Measurements from ENCODE around the gene MYO18B.

Gene MYO18B

DNA sequence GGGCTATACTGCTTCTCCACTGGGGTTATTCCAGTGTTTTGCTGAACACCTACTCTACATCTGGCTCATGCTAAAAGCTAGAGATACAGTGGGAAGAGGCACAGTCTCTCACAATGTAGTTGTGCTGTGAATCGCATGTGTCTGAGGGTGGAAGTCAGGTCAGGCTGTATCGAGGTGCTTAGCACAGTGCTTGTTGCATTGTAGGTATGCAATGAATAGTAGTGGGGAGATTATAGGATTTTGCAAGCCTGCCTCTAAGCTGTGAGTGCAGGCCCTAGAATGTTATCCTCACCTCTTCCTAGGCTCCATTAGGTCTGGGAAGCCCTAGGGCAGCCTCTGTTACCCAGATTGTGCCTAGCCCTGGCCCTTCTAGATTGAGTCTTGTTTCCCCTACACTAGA lies 37.4 kb downstream of the MYO18B start:
- no peak for DNase-seq (ENCODE audit: low read depth)

DNA sequence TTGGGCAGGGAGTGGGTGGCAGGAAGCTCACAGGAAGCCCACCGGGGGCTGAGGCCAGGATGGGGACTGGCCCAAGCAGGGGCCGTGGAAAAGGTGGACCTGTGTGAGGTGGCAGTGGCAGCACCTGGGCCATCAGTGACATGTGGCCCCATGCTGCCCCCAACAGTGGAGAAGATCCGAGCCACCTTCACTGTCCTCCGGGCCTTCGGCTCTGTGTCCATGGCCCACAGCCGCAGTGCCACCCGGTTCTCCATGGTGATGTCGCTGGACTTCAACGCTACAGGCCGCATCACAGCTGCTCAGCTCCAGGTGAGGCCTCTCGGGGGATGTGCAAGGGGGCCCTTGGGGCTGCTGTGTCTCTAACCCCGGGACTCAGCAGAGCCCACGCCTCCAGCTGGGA lies 37.9 kb downstream of the MYO18B start:
- no peak for DNase-seq (ENCODE audit: low read depth)

DNA sequence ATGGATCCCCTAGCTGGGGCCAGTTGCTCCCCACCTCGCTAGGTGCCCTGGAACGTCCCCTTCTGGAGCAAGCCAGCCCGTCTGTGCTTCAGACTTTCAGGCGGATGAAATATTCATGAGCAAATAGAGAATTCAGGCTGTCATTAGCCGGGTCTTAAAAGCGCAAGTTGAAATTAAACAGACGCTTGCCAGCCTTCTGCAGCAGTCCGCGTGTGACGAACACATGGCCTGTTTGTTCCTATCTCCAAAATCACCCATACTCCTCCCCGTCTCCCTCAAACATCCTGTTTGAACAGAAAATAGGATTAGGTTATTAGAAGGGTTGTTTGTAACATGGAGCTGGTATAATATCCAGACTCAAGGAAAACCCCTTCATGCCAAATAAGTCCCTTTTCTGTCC lies 38.7 kb downstream of the MYO18B start:
- DNase-seq (ENCODE audit: low read depth), result no peak

DNA sequence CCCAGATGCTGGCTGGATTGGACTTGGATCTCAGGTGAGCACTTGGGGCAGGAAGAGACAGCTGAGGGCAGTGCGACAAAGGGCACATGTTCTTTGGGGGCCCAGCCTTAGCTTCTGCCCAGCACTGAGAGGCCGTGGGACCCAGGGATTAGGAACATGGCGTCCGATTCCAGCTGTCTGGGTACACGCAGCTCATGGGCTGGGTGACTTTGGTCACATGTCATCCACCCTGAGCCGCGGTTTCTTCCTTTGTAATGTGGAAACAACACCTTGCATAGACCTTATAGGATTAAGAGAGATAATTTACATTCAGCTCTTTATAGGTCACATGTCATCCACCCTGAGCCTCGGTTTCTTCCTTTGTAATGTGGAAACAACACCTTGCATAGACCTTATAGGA lies 39.8 kb downstream of the MYO18B start:
- no peak for DNase-seq (ENCODE audit: low read depth)

DNA sequence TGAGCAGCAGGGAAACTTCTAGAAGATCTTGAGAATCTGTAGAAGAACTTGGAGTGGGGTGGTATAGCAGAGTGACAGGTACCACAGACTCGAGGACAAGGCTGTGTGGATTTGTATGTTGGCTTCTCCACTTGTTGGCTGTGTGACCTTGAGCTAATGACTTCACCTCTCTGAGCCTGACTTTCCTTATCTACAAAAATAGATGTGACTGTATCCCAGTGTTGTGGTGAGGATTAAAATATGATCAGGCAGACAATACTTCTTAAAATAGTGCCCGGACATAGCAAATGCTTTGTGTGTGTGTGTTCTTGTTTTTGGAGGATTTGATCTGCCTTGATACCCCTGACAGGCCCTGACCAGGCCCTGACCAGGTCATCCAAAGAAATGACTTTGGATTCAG lies 40.8 kb downstream of the MYO18B start:
- no peak for DNase-seq (ENCODE audit: low read depth)

DNA sequence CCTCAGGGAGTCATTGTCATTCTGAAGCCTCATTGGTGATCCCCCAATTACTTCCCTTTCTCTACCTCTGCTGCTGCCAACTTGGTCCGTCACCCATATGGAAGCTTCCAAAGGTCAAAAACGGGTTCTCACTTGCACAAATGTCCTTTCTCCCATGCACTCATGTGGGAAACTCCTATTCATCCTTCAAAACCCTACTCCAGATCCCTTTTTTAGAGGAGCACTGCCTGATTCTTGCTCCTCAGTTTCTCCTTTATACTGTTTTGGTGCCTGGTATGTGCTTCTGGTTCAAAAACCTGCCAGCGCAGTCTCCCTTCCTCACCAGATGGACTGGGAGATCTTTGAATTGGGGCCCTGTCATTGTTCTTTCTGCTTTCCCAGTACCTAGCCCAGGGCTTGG lies 41.9 kb downstream of the MYO18B start:
- no peak for DNase-seq (ENCODE audit: low read depth)

DNA sequence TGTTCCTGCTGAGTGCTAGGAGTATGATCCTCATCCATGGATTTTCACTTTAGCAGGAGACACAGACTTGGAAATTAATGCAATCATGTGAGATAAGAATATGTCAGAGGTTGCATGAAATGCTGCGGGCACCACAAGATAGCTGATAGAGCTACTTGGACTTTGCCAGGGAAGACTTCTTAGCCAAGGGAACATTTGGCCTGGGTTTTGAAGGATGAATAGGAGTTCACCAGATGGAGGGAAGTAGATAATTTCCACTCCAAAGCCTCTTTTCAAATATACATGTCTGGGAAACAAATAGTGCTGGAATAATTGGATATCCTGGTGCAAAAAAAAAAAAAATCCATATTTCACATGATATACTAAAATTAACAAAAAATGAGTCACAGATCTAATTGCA lies 44.2 kb downstream of the MYO18B start:
- no peak for DNase-seq (ENCODE audit: low read depth)

DNA sequence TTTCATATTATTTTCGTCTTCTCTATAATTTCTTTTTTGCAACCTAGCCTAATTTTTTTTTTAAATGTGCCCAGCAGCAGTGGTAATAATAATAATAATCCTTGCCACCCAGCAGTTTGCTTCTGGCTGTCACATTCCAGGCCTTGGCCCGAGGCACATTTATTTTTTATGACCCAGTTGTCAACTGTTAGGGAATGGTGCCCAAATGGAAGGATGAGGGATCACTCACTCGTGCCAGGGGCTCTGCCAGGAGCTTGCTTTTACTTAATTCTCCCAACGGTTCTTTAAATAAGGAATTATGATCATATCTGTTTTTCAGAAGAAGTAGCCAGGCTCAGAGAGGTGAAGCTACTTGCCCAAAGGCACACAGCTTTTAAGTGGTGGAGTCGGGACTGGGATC lies 49.6 kb downstream of the MYO18B start:
- DNase-seq (ENCODE audit: low read depth), result no peak

DNA sequence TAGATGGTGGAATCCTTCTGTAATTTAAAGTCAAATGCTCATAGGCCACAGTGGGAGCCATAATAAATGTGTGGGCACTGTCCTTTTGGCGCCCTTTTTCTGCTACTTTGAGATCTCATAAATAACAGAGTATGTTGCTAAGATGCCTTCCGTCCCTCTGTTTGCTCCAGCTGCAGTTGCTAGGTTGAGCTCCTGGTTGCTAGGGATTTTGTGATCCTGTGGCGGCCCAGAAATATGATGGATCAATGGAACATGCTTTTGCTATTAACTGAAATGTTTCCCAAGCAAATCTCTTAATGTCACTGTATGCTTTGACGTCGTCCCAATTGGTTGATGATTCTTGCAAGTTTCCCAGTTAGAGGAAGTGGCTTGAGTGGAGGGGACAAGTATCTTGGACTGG lies 53.5 kb downstream of the MYO18B start:
- no peak for DNase-seq (ENCODE audit: low read depth)

DNA sequence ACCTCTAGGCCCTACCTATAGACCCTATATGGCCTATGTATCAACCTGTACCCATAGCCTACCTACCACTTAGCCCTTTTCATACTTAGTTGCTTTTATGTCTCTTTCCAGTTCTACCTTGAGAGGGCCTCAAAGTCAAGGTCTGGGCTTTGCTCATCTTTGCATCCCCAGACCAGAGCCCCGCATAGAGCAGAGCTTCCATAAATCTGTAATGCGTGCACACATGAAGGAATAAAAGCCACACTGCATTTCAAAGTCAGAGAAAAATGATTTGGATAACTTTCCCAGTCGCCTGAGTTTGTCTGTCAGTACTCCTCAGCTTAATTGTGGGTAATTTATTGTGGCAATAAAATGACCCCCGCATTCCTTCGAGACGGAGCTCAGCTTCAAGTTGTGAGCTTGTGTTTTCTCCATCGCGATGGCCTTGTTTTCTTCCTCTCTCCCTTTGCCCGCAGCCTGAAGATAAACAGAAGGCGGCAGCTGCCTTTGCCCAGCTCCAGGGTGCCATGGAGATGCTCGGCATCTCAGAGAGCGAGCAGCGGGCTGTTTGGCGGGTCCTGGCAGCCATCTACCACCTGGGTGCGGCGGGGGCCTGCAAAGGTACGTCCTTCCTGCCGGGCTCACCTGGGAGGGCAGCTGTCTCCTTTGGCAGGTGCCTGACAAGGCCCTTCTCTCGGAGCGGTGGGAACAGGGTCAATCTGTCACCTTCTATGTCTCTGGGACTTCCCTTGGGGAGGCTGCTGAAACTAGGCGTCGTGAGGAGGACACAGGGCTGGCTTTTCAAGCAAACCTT lies 55.7 kb downstream of the MYO18B start:
- DNase-seq (ENCODE audit: low read depth), result no peak

DNA sequence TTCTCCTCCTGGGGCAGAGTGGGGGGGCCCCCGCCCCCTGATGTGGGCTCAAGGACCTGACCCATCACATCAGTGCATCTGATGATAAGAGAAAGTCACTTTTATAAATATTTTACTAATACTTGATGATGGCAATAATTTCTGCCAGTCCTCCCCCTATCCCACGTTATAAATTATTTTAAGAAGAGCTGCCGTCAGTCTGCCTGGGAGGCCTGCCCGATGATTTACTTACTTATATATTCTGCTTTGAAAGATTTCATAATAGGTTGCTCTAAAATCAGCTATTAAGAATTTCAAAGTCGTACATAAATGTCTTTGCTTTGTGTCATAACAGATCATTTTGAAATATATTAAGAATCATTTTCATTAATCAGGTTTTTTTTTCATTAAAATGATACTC lies 58.8 kb downstream of the MYO18B start:
- DNase-seq (ENCODE audit: low read depth), result no peak

DNA sequence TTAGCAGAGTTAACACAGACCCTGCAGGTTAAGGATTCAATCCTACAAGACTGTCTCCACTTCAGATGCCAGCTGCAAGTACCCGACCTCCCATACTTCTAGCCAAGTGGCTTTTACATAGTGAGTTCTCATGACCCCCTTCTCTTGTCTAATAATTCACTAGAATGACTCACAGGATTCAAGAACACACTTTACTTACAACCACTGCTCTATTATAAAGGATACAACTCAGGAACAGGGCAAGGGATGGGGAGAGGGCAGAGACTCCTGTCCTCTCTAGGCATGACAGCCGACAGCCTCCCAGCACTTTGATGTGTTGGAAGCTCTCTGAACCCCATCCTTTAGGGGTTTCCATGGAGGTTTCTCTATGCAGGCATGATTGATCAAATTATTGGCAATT lies 60.0 kb downstream of the MYO18B start:
- no peak for DNase-seq (ENCODE audit: low read depth)

DNA sequence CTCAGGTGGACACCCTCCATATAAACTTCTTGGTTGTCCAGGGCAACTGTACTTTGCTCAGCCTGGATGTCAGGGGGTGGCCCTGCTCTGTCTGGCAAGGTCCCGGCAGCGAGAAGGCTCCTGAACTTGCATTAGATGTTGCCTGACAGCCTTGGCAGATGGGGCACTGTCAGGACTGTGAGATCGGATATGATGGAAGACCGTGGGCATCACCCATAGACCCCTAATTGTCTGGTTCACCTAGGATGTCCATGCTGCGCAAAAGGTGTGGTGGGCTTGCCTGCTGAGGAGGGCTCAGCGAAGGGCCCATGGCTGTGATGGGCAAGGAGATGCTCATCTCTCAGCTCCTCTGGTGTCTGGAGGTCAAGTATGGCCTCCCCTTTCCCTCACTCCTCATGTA lies 62.7 kb downstream of the MYO18B start:
- no peak for DNase-seq (ENCODE audit: low read depth)

DNA sequence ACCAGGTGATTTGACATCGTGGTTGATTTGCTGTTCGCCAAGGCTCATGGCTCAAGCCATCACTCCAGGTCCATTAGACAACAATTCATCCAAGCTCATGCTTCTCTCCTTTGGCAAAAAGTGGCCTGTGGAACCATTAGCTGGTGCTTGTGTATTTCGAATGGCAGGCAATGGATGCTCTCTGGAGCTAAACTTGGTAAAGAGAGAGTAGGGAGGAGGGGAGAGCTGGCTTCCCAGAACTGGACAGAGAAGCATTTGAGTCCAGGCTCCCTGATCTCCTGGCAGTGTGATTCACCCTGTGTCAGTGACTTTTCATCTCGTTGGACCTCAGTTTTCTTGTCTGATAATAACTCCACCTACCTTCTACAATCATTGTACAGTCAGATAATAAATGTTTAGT lies 64.6 kb downstream of the MYO18B start:
- DNase-seq (ENCODE audit: low read depth), result no peak

DNA sequence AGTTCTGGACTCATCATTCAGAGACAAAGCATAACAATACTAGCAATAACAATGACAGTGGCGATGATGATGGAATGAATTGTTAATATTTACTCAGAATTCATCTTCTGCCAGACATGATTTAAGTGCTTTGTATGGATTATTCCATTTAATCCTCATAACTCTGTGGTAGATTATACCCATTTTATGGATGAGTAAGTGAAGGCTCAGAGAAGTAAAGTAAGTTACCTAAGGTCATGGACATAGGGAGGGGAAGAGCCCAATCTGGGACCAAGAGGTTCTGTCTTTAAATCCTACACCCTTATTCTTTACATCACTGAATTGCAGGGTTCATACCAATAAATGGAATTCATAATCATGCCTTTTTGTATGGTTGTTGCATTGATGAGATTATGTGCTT lies 72.7 kb downstream of the MYO18B start:
- DNase-seq (ENCODE audit: low read depth), result no peak

DNA sequence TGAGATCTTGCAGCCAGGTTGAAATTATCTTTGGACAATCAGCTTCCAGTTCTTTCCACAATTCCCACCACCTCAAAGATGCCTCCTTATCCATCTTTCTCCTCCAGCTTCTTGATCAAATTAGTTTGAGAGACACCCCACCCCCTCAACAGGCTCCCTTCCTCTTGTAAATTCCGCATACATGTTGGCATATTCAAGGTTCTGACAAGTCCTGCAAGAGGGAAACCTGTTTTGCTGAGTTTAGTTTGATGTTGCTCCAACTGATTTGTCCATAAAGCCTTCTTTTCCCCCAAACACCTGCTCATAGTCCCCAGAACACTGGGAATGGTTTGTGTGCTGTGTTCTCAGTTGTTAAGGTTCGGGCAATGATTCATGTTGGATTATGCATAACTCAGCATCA lies 73.6 kb downstream of the MYO18B start:
- no peak for DNase-seq (ENCODE audit: low read depth)

DNA sequence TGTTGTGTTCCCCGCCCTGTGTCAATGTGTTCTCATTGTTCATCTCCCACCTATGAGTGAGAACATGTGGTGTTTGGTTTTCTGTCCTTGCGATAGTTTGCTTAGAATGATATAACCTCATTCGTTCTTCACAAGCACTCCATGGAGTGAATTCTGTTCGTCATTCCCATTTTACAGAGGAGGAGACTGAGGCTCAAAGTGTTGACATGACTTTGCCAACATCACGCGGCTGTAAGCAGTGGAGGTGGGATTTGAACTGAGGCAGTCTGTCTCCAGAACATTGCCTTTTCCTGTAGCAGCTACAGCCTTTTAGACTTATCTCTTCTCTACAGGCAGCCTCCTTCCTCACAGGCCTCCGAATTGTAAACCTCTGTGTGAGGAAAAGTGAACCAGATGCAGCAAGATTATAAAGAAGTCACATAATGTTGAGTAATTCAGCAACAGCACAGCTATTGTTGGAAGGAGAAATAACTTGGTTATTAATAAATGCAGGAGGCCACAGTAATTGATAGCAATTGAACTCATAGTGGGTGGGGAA lies 74.6 kb downstream of the MYO18B start:
- DNase-seq (ENCODE audit: low read depth), result no peak

DNA sequence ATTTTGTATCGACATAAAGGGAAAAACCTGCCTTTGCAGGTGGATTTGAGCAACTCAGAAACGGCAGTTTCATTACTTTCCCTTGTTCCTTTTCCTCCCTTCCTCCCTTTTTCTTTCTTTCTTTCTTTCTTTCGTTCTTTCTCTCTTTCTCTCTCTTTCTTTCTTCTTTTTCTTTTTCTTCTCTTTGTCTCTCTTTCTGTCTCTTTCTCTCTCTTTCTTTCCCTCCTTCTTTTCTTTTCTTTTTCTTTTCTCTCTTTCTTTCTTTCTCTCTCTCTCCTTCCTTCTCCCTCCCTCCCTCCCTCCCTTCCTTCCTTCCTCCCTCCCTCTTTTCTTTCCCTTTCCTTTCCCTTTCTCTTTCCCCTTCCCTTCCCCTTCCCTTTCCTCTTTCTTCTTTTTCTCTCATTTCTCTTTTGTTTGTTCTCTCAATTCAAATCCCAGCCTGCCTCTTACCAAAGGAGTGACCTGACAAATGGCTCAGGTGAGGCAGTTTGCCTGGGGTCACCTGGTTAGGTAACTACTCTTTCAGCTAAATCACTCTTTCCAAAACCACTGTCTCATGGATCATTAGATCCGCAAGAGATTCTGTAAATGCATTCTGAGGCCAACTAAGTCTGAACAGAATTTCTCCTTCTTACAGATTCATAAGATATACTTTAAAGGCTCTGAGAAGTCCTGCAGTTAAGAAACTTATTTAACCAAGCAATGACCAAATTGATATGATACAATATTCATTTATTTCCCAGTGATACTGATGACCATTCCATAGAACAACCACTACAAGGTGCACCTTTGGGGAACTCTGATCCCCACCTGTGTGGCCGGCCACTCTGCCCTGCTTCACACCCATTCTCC lies 75.3 kb downstream of the MYO18B start:
- no peak for DNase-seq (ENCODE audit: low read depth)

DNA sequence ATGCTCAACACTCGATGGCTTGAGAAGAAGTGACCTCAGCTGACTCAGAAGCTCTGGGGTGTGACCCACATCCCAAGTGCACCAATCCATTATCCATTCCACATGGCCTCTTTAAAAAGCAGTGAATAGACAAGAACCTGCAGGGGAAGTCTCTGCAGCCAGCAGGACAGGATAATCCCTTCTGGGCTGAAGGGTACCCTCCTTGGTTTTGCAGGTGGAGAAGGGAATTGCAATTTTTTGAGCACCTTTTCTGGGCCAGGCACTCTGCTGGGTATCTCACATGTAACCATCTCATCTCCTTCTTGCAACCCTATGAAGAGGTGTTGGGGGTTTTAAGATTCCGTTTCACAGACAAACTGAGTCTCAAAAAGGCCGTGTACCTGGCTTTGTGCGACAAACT lies 76.6 kb downstream of the MYO18B start:
- DNase-seq (ENCODE audit: low read depth), result no peak

DNA sequence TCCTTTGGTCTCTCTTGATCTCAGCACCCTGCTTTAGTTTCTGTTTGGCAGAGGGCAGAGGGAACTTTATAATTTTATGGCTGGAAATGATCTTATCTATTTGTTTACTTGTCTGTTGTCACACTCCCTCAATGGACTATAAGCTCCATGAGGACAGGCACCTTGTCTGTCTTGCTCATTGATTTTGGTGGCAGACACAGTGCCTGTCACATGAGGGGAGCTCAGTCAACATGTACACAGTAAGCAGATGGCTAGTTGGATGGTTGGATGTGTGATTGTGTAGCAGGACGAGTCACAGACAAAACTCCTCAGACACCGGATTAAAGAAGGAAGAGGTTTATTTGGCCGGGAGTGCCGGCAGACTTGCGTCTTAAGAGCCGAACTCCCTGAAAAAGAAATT lies 80.4 kb downstream of the MYO18B start:
- no peak for DNase-seq (ENCODE audit: low read depth)

DNA sequence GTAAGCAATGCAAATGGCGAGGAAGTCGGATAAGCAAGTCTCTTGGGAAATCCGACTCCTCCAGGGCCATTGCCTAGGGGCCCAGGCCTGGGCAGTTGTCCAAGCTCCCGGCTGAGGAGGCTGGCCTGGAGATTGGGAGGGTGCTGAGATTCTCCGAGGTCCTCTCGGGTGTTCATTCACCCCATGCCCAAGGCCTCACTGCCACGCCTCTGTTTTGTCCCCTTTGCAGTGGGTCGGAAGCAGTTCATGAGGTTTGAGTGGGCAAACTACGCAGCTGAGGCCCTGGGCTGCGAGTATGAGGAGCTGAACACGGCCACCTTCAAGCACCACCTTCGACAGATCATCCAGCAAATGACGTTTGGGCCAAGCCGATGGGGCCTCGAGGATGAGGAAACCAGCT lies 81.3 kb downstream of the MYO18B start:
- DNase-seq (ENCODE audit: low read depth), result no peak

DNA sequence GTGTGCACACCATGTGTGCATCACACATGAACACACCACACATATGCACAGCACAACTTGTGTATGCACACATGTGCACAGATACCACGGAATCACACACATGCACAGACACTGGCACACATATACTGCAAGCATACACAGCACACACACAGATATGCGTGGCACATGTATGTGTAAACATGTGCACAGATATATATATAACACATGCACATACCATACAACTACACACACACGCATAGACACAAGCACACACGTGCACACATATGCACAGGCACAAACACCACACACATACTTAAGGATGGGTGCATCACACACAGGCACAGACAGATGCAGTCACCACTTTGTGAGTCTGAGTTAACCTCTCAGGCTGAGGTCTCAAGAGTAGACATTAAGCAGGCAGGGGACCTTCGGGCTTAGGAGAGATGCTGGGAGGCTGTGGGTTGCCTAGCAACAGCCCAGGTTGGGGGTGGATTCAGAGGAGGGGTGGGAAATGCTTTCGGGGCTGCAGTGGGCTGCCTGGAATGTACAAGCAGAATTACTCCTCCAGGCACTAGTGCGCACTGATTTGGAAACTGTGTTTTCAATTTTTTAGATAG lies 82.9 kb downstream of the MYO18B start:
- DNase-seq (ENCODE audit: low read depth), result no peak

DNA sequence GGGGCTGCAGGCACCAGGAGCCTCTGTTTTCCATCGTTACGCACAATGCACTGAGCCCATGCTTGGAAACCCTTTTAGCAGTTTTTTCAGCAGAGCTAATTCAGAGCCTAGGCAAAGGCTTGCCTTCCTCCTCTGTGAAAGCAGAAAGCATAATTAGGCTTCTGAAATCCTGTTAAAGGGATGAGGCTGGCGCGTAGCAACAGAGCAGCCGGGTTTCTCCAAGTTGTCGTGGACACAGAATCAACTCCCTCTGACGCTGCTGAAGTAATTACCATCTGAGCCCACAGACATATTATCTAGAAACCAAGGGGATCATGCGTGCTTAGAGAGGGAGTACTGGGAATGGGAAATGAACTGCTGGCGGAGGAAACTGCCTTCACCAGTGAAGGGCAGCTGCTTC lies 85.4 kb downstream of the MYO18B start:
- DNase-seq (ENCODE audit: low read depth), result no peak
